ENCODE measurements around the gene PLB1. TPM values are rescaled to one million over a fixed set of nuclear protein-coding genes. Genes with fewer than 3 reads are reported as not detected.
A peak's percentile ranks its signal among the peaks of the same experiment; 100 is the strongest.

Gene PLB1
- total and polyA plus RNA-seq, 9 of the 15 experiments (the other 6 are each of a cell fraction or from before 2014, with no cell fraction given) = 0.01 to 0.09 (median 0.07) TPM; not detected in 2

DNA sequence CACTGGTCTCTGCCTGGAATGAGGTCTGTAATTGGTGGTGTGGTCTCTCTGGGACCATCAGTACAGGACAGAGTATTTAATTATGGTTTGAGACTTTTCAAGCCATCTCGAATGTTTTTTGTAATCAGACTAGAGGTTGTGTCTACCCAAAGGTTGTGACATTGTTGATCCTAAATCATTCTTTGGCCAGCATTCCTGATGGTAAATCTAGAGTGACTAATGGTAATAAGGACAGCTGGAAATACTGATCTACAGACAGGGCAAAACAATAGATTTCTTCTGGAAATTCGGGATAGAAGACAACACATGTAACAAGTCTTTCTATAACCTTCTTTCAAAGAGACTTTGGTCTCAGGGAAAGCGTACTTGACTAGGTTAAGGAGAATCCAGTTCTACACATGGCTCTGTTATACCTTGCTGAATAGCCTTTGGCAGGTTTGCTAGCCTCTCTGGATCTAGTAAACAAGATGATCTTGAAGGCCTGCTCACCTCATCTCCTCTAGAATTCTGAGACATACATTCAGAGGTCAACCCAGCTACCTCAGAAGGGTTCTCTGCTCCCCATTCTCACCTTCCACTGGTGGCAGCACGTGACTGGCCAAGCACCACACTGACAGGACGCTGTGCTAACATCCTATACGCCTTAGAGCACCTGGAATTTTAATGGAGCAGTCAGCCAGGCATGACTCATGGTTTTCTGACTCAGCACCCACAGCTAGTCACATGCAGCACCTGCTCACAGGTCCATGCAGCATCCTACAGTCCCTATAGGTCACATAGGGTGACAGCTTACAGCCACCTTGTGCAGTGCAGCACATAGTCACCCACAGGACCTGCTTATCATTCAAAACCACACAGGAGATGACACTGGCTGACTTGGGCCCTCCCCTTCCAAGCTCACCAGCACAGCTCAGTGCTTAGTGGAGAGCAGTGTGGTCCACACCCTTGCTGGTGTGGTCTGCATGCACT, 12.2 kb downstream of the PLB1 start (continued):
- TF ChIP-seq NRF1 (conservative IDR thresholded peaks at IDR 0.05 in 1 of 2, IDR thresholded peaks at IDR 0.05 in 1 of 2) (peak; percentile 14 to 38; a peak in 2 of 4 replicates), ZNF79 (CRISPR knock-in tag; IDR thresholded peaks at IDR 0.05; ENCODE audit: low read depth) (no peak), TEAD4 (IDR thresholded peaks at IDR 0.05; ENCODE audit: low read length) (peak; percentile 34; the same call in 1 of the 2 replicates), TEAD4 (CRISPR knock-in tag; IDR thresholded peaks at IDR 0.05; ENCODE audit: borderline replicate concordance) (no peak), TCF3 (CRISPR knock-in tag; IDR thresholded peaks at IDR 0.05) (peak; percentile 81), NFE2 (IDR thresholded peaks at IDR 0.05; ENCODE audit: low read depth) (peak; percentile 51; the same call in 1 of the 2 replicates), TAF9B (IDR thresholded peaks at IDR 0.05; ENCODE audit: partially characterized antibody) (peak; percentile 19), DPF2 (IDR thresholded peaks at IDR 0.05) (0 out of 2 replicates have a peak, but pooled peaks have one; percentile 32), NR2C1 (IDR thresholded peaks at IDR 0.05) (no peak), NR2C1 (tag; IDR thresholded peaks at IDR 0.05) (0 out of 2 replicates have a peak, but pooled peaks have one; percentile 39), ZNF232 (CRISPR knock-in tag; IDR thresholded peaks at IDR 0.05) (no peak), CBFA2T3 (IDR thresholded peaks at IDR 0.05) (peak; percentile 81), CBFA2T2 (conservative IDR thresholded peaks at IDR 0.05) (peak; percentile 70), ATF1 (CRISPR knock-in tag; IDR thresholded peaks at IDR 0.05) (no peak), ATF1 (tag; IDR thresholded peaks at IDR 0.05) (0 out of 2 replicates have a peak, but pooled peaks have one; percentile 25), C11orf30 (IDR thresholded peaks at IDR 0.05; ENCODE audit: low read depth) (peak; percentile 65), ZFP36 (IDR thresholded peaks at IDR 0.05; ENCODE audit: low read depth, low read length, partially characterized antibody) (peak; percentile 48), NR4A1 (CRISPR knock-in tag; IDR thresholded peaks at IDR 0.05) (no peak), NR4A1 (tag; IDR thresholded peaks at IDR 0.05) (no peak)
- TF ChIP-seq, protein P1, sequence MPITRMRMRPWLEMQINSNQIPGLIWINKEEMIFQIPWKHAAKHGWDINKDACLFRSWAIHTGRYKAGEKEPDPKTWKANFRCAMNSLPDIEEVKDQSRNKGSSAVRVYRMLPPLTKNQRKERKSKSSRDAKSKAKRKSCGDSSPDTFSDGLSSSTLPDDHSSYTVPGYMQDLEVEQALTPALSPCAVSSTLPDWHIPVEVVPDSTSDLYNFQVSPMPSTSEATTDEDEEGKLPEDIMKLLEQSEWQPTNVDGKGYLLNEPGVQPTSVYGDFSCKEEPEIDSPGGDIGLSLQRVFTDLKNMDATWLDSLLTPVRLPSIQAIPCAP (CRISPR knock-in tag; IDR thresholded peaks at IDR 0.05; ENCODE audit: borderline replicate concordance) = no peak
- TF ChIP-seq, protein P2, sequence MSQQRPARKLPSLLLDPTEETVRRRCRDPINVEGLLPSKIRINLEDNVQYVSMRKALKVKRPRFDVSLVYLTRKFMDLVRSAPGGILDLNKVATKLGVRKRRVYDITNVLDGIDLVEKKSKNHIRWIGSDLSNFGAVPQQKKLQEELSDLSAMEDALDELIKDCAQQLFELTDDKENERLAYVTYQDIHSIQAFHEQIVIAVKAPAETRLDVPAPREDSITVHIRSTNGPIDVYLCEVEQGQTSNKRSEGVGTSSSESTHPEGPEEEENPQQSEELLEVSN (IDR thresholded peaks at IDR 0.05; ENCODE audit: borderline replicate concordance in 1 of 2, extremely low read depth in 1 of 2, insufficient read depth in 1 of 2, insufficient read length in 1 of 2, low read depth in 1 of 2, low read length in 1 of 2, poor library complexity in 1 of 2, severe bottlenecking in 1 of 2) = no peak

All from K562 (cell line).